Aorta (tissue), 5 donors: Measurements from ENCODE around the gene ALG9. TPM values are rescaled to one million over a fixed set of nuclear protein-coding genes. Genes with fewer than 3 reads are reported as not detected.

Experiments
- ATAC-seq: fragments of 200-7000 bp; cut with Tn5 transposase; one replicate; pipeline ENCODE4 v1.9.1; 2022; ENCODE audit warnings: moderate library complexity; ENCODE audit not compliant: low FRiP score
- DNase-seq, 2 donors: peaks; one replicate each; pipeline ENCODE4 v3.0.0-alpha.2; 2020
- H3K27ac ChIP-seq, 2 donors: one replicate each; pipeline ENCODE4 v1.5.1; 2013; ENCODE audit warnings: low read length in 2 of 2, mild to moderate bottlenecking in 2 of 2, moderate library complexity in 2 of 2, control low read depth in 1 of 2, inconsistent platforms in 1 of 2, low read depth in 1 of 2
- H3K27me3 ChIP-seq, 2 donors: one replicate each; pipeline ENCODE4 v1.6.1; 2013; ENCODE audit warnings: control low read depth in 1 of 2, low read length in 1 of 2, mild to moderate bottlenecking in 1 of 2, moderate library complexity in 1 of 2; ENCODE audit not compliant: insufficient read depth in 2 of 2, control insufficient read depth in 1 of 2
- H3K36me3 ChIP-seq, 2 donors: one replicate each; pipeline ENCODE4 v1.6.1; 2013; ENCODE audit warnings: control low read depth in 1 of 2, low read length in 1 of 2, mild to moderate bottlenecking in 1 of 2; ENCODE audit not compliant: insufficient read depth in 2 of 2, control insufficient read depth in 1 of 2
- H3K4me1 ChIP-seq, 2 donors: one replicate each; pipeline ENCODE4 v1.6.1; 2013; ENCODE audit warnings: low read length in 2 of 2, control low read depth in 1 of 2, mild to moderate bottlenecking in 1 of 2, moderate library complexity in 1 of 2; ENCODE audit not compliant: insufficient read depth in 2 of 2, control insufficient read depth in 1 of 2
- H3K4me3 ChIP-seq, 2 donors: one replicate each; pipeline ENCODE4 v1.5.1; 2013; ENCODE audit warnings: low read length in 2 of 2, control low read depth in 1 of 2, mild to moderate bottlenecking in 1 of 2
- H3K9me3 ChIP-seq: one replicate; pipeline ENCODE4 v1.6.1; 2013; ENCODE audit warnings: mild to moderate bottlenecking, low read length; ENCODE audit not compliant: control insufficient read depth
- WGBS, 2 donors: extraction: QIAGEN DNeasy Blood & Tissue Kit; methylation state at CpG; one replicate each; pipeline ENCODE4 v1.1.7; 2013; 5-methylcytosine and 5-hydroxymethylcytosine counted together
- intact Hi-C, 2 donors: fragments of 100-400 bp; cut with DNase I; formaldehyde crosslinking; loops; one replicate each; pipeline versions ENCODE4 v1.14.2 to v1.15.0; 2022
- long read RNA-seq, 2 donors: library from polyadenylated mRNA; unstranded; transcript quantifications; one replicate each; pipeline ENCODE4 v2.0.0, GENCODE V29; 2020 to 2021
- polyA plus RNA-seq, 2 donors: library from polyadenylated mRNA; stranded (reverse); fragments of 200-250 nt; gene quantifications; one replicate each; pipeline ENCODE4 v1.2.3, GENCODE V29; 2013
- total RNA-seq, 2 donors: library from RNA; stranded (reverse); fragmentation: NEBNext Ultra II Directional; extraction: Animal tissue kit (Norgen Biotek cat#: 25700); gene quantifications; one replicate each; pipeline ENCODE4 v1.2.1, GENCODE V29; 2021
- donor health status: healthy with polysubstance abuse.
- donor health status: Bipolar disorder and iron deficiency.
- donor health status: DM: no; HTN: no; CAD: no.
- donor health status: DM: no; HTN: no; CAD: no.
- donor health status: DM: yes; HTN: yes; CAD: no.

Gene ALG9
- total RNA-seq (10 to 100 TPM; 25.1 to 27.8 TPM), polyA plus RNA-seq (10 to 100 TPM in 1 of 2 donors, 1 to 10 TPM in 1; 6.4 to 31.0 TPM)
- long read RNA-seq, donor 1, transcript ALG9-215 (15 exons, 2,069 nt) = minor isoform, 8 of 29 reads
- long read RNA-seq, donor 1, transcript ALG9-214 (15 exons, 2,028 nt) = major isoform, 10 of 29 reads
- long read RNA-seq, donor 1, partial matches to known transcripts = 0 of 29 reads
- long read RNA-seq, donor 1, other reads (novel, unspliced or antisense) = 7 of 29 reads
- long read RNA-seq, donor 2, partial matches to known transcripts = 1 of 3 reads
- long read RNA-seq, donor 2, other reads (novel, unspliced or antisense) = 1 of 3 reads

- no peaks in the 10 kb centered on the region for H3K9me3 ChIP-seq
- DNase-seq = peak; percentile 93 to 96
- no peaks in the 10 kb centered on the region for H3K27me3 ChIP-seq
- peaks cover 3 to 4% of the 10 kb centered on the region in 2 donors for H3K36me3 ChIP-seq
- WGBS, 2 donors = 0 to 1% methylated on average over 24 to 51 of the region's 51 CpGs
- ATAC-seq = peak; percentile 94
- intact Hi-C loops = loop anchor here (10.0 kb wide), 1 partner anchor 204 kb away; the partner anchor contains the start of genes NKAPD1 (in 2 of the 2) and PIH1D2 (in 2 of the 2)
- H3K4me3 ChIP-seq = peak within 1 kb of the TSS; percentile 72 to 93
- H3K27ac ChIP-seq = peak within 1 kb of the TSS; percentile 37 to 91
- H3K4me1 ChIP-seq = peaks cover 0 to 3% of the 10 kb centered on the region in 2 donors
Measured at GRCh38 chr11:111870886-111871692, at the start of gene ALG9. TSS of gene ALG9 (minus strand) at chr11:111871581. CDS start at chr11:111871482, 99 bp downstream.

- no peaks in the 10 kb centered on the region for H3K27me3 ChIP-seq
- no peaks in the 10 kb centered on the region for H3K36me3 ChIP-seq
- no peaks in the 10 kb centered on the region for H3K9me3 ChIP-seq
- no peak overlapping the region for H3K27ac ChIP-seq
- intact Hi-C loops = no loop called here
- H3K4me1 ChIP-seq = peaks cover 0 to 11% of the 10 kb centered on the region in 2 donors
- 74 to 93% methylated on average over 2 of the region's 2 CpGs for WGBS, 2 donors
- H3K4me3 ChIP-seq = no peak overlapping the region
- DNase-seq = no peak
- ATAC-seq = no peak
Measured at GRCh38 chr11:111920908-111921307, 49.5 kb upstream of the ALG9 start.

- Histone ChIP-seq H3K9me3 (no peaks in the 10 kb centered on the region), H3K27me3 (no peaks in the 10 kb centered on the region), H3K36me3 (no peaks in the 10 kb centered on the region), H3K27ac (peak within 1 kb of the TSS in 1 of 2 donors; percentile 0), H3K4me3 (no peak within 1 kb of the TSS), H3K4me1 (peaks cover 0 to 6% of the 10 kb centered on the region in 2 donors)
- WGBS, 2 donors = 63 to 69% methylated on average over 19 of the region's 19 CpGs
- DNase-seq (no peak), ATAC-seq (no peak)
- intact Hi-C loops = no loop called here
Measured at GRCh38 chr11:111918390-111919256, 47.2 kb upstream of the ALG9 start, which contains the start of gene C11orf52. TSS of gene C11orf52 (plus strand) at chr11:111918913. CDS start at chr11:111918973, 60 bp downstream.

- Histone ChIP-seq H3K4me3 (no peak overlapping the region), H3K9me3 (no peaks in the 10 kb centered on the region), H3K36me3 (no peaks in the 10 kb centered on the region), H3K27me3 (no peaks in the 10 kb centered on the region), H3K4me1 (peaks cover 0 to 6% of the 10 kb centered on the region in 2 donors), H3K27ac (no peak overlapping the region)
- intact Hi-C loops = no loop called here
- ATAC-seq = no peak
- no peak for DNase-seq
- 89 to 93% methylated on average over 3 of the region's 3 CpGs for WGBS, 2 donors
Measured at GRCh38 chr11:111917788-111918187, 46.4 kb upstream of the ALG9 start.

GRCh38 chr11:111917312-111917711 lies 45.9 kb upstream of the ALG9 start:
- WGBS, 2 donors = 91 to 95% methylated on average over 2 of the region's 2 CpGs
- peaks cover 0 to 6% of the 10 kb centered on the region in 2 donors for H3K4me1 ChIP-seq
- H3K36me3 ChIP-seq = no peaks in the 10 kb centered on the region
- ATAC-seq (no peak), DNase-seq (no peak)
- no peak overlapping the region for H3K27ac ChIP-seq
- intact Hi-C loops = no loop called here
- no peaks in the 10 kb centered on the region for H3K27me3 ChIP-seq
- H3K9me3 ChIP-seq = no peaks in the 10 kb centered on the region
- no peak overlapping the region for H3K4me3 ChIP-seq

- no peaks in the 10 kb centered on the region for H3K9me3 ChIP-seq
- WGBS, 2 donors = 92 to 96% methylated on average over 1 of the region's 1 CpG
- no peak overlapping the region for H3K27ac ChIP-seq
- H3K27me3 ChIP-seq = no peaks in the 10 kb centered on the region
- DNase-seq (no peak), ATAC-seq (no peak)
- peaks cover 0 to 6% of the 10 kb centered on the region in 2 donors for H3K4me1 ChIP-seq
- intact Hi-C loops = no loop called here
- H3K36me3 ChIP-seq = no peaks in the 10 kb centered on the region
- no peak overlapping the region for H3K4me3 ChIP-seq
Measured at GRCh38 chr11:111916768-111917167, 45.4 kb upstream of the ALG9 start.

GRCh38 chr11:111913997-111914396 lies 42.6 kb upstream of the ALG9 start:
- H3K27me3 ChIP-seq = no peaks in the 10 kb centered on the region
- 5 to 6% methylated on average over 4 of the region's 4 CpGs for WGBS, 2 donors
- peak; percentile 84 to 87 for DNase-seq
- H3K4me3 ChIP-seq = peak overlapping the region; percentile 79
- ATAC-seq = peak; percentile 76
- H3K27ac ChIP-seq = peak overlapping the region; percentile 94 to 99
- no peaks in the 10 kb centered on the region for H3K9me3 ChIP-seq
- peaks cover 0 to under 1% of the 10 kb centered on the region in 2 donors for H3K36me3 ChIP-seq
- H3K4me1 ChIP-seq = peaks cover 0 to 6% of the 10 kb centered on the region in 2 donors
- intact Hi-C loops = loop anchor here in 1 of 2 donors (2.0 kb wide), 1 partner anchor 35 kb away; the partner anchor contains the start of genes CFAP68 and FDXACB1
